ENCODE measurements around the gene CCDC171.
A peak's percentile ranks its signal among the peaks of the same experiment; 100 is the strongest.

- TF ChIP-seq CTCF (conservative IDR thresholded peaks at IDR 0.05) = peak; percentile 67
- no peak for TF ChIP-seq EZH2 (IDR thresholded peaks at IDR 0.05; ENCODE audit: low read depth)
Observed at GRCh38 chr9:15642369-15642962, 89.6 kb downstream of the CCDC171 start.

All from PC-9 (cell line).